CD4-positive, alpha-beta T cell treated with Interleukin-10 for 1 hour (primary cell): ENCODE measurements around the gene RPRD1B.
"Not testable (repeated sequence)": the region's sequence is repeated elsewhere in the genome, so short reads cannot be mapped to it uniquely, and the experiment has no call there.

Experiments
- DNase-seq: peaks from one replicate; pipeline ENCODE4 v3.0.0-alpha.2; 2020

Gene RPRD1B

GRCh38 chr20:38076548-38076947 lies 43.0 kb downstream of the RPRD1B start:
- no peak for DNase-seq

GRCh38 chr20:38078084-38078483 lies 44.5 kb downstream of the RPRD1B start:
- no peak for DNase-seq

- no peak for DNase-seq
Observed at GRCh38 chr20:38079353-38079752, 45.8 kb downstream of the RPRD1B start.

GRCh38 chr20:38081575-38081974 lies 48.0 kb downstream of the RPRD1B start:
- DNase-seq = no peak

GRCh38 chr20:38082894-38083293 lies 49.3 kb downstream of the RPRD1B start:
- no peak for DNase-seq

GRCh38 chr20:38083338-38084048 lies 49.9 kb downstream of the RPRD1B start:
- no peak for DNase-seq

- no peak for DNase-seq
Observed at GRCh38 chr20:38084425-38084951, 50.9 kb downstream of the RPRD1B start.

- DNase-seq = no peak
Observed at GRCh38 chr20:38085026-38085425, 51.5 kb downstream of the RPRD1B start.

GRCh38 chr20:38089500-38089899 lies 56.0 kb downstream of the RPRD1B start:
- no peak for DNase-seq

GRCh38 chr20:38090061-38090460 lies 56.5 kb downstream of the RPRD1B start:
- no peak for DNase-seq

- DNase-seq = peak; percentile 21
Observed at GRCh38 chr20:38091441-38092216, 58.1 kb downstream of the RPRD1B start.

GRCh38 chr20:38092260-38092857 lies 58.8 kb downstream of the RPRD1B start:
- no peak for DNase-seq

- DNase-seq = no peak
Observed at GRCh38 chr20:38092915-38093314, 59.4 kb downstream of the RPRD1B start.

GRCh38 chr20:38093641-38094077 lies 60.1 kb downstream of the RPRD1B start:
- no peak for DNase-seq

GRCh38 chr20:38094373-38094891 lies 60.9 kb downstream of the RPRD1B start:
- peak; percentile 62 for DNase-seq

- no peak for DNase-seq
Observed at GRCh38 chr20:38095017-38095686, 61.6 kb downstream of the RPRD1B start.

GRCh38 chr20:38098952-38099351 lies 65.4 kb downstream of the RPRD1B start:
- no peak for DNase-seq

GRCh38 chr20:38102206-38102605 lies 68.7 kb downstream of the RPRD1B start:
- DNase-seq = not testable (repeated sequence)

- no peak for DNase-seq
Observed at GRCh38 chr20:38104285-38104684, 70.7 kb downstream of the RPRD1B start.

GRCh38 chr20:38106461-38106860 lies 72.9 kb downstream of the RPRD1B start:
- no peak for DNase-seq

GRCh38 chr20:38107386-38107785 lies 73.8 kb downstream of the RPRD1B start:
- DNase-seq = not testable (repeated sequence)

- DNase-seq = not testable (repeated sequence)
Observed at GRCh38 chr20:38107916-38108315, 74.4 kb downstream of the RPRD1B start.
